Transverse colon (tissue), 4 donors: ENCODE data around the gene ASTL. TPM values are rescaled to one million over a fixed set of nuclear protein-coding genes. Genes with fewer than 3 reads are reported as not detected.

Source experiments
- DNase-seq: peaks from one replicate; pipeline ENCODE4 v3.0.0-alpha.2; 2019
- H3K27ac ChIP-seq, 4 donors: fragments of 200-600 bp; sonication (generic); 2 replicates each; pipeline ENCODE4 v1.5.1; 2016 to 2018; ENCODE audit warnings: inconsistent platforms in 4 of 4
- H3K27me3 ChIP-seq: fragments of 200-600 bp; sonication (generic); 2 replicates; pipeline ENCODE4 v1.5.1; 2017; ENCODE audit warnings: inconsistent platforms
- H3K36me3 ChIP-seq, 4 donors: fragments of 200-600 bp; sonication (generic); 2 replicates each; pipeline ENCODE4 v1.5.1; 2017 to 2019; ENCODE audit warnings: inconsistent platforms in 4 of 4
- H3K4me1 ChIP-seq, 4 donors: fragments of 200-600 bp; sonication (generic); 2 replicates each; pipeline ENCODE4 v1.5.1; 2017 to 2020; ENCODE audit warnings: inconsistent platforms in 4 of 4
- H3K4me3 ChIP-seq, 4 donors: fragments of 200-600 bp; sonication (generic); 1 replicate in 1 of 4; 2 replicates in 3 of 4; pipeline versions ENCODE4 v1.5.1 to v1.6.1; 2017 to 2019; ENCODE audit warnings: inconsistent platforms in 4 of 4
- H3K9me3 ChIP-seq, 2 donors: fragments of 200-600 bp; sonication (generic); 2 replicates each; pipeline ENCODE4 v1.5.1; 2017 to 2019; ENCODE audit warnings: inconsistent platforms in 2 of 2
- EP300 ChIP-seq: sonication (generic); formaldehyde crosslinking; IDR thresholded peaks from one replicate; pipeline ENCODE4 v1.6.1; 2017; ENCODE audit warnings: antibody characterized with exemption, low read depth
- POLR2A ChIP-seq: fragments of 450-650 bp; IDR thresholded peaks from one replicate; pipeline ENCODE4 v1.6.1; 2016; ENCODE audit warnings: antibody characterized with exemption, mild to moderate bottlenecking, moderate library complexity
- POLR2AphosphoS5 ChIP-seq, 3 donors: sonication (generic); formaldehyde crosslinking; IDR thresholded peaks; one replicate each; pipeline ENCODE4 v1.6.1; 2016; ENCODE audit warnings: antibody characterized with exemption in 3 of 3
- WGBS, 2 donors: methylation state at CpG; one replicate each; pipeline ENCODE4 v1.1.5; 2018; ENCODE audit warnings: low coverage in 1 of 2; 5-methylcytosine and 5-hydroxymethylcytosine counted together
- in situ Hi-C, 4 donors: fragments of 200-750 bp; cut with MboI; loops; one replicate each; pipeline versions ENCODE4 v1.15.0 to v1.15.1; 2017; ENCODE audit warnings: low sequenced_read_pairs in 3 of 4, low pct_ligation_motif_present in 1 of 4, low pct_unique_long_range_greater_than_20kb in 1 of 4
- intact Hi-C: fragments of 100-400 bp; cut with DNase I; formaldehyde crosslinking; loops from one replicate; pipeline ENCODE4 v1.15.1; 2023; ENCODE audit warnings: low total_unique reads
- total RNA-seq, 4 donors: library from RNA; depleted of rRNA; stranded (reverse); fragments of >200 nt; gene quantifications; one replicate each; pipeline ENCODE4 v1.1.0, GENCODE V29; 2016
- TF ChIP-seq, protein P1 (sequence below), 5 experiments: fragments of 200-600 bp in 3 of 5; fragments of 450-650 bp in 2 of 5; sonication (generic) in 3 of 5; IDR thresholded peaks; 1 replicate in 2 of 5; 2 replicates in 3 of 5; pipeline ENCODE4 v1.5.1; 2016 to 2017; ENCODE audit warnings: antibody characterized with exemption in 5 of 5, inconsistent platforms in 3 of 5, mild to moderate bottlenecking in 2 of 5, moderate library complexity in 1 of 5

Gene ASTL
- total RNA-seq, 4 donors from 2014 or later, result 0.95 TPM; not detected in 3

DNA sequence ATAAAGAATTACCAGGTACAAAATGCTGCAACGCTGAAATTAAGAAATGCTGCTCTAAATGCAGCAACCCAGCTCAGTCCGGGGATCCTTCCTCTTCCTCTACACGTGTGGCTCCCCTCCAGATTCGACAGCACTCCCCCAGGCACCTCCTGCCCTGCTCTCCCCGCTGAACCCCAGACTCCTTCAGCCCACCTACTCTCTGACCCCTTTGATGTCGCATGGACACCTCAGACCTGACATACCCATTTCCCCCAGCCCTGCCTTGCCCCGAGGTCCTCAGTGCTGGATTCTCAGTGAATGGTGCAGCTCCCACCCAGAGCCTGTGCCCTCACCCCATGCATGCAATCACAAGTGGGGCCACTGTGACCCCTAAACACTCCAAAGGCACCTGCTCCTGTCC is 17.3 kb downstream of the ASTL start:
- H3K4me3 ChIP-seq, result no peak overlapping the region
- no peaks in the 10 kb centered on the region for H3K9me3 ChIP-seq
- in situ Hi-C loops, result loop anchor here in 3 of 4 donors (25.0 kb wide), 1 partner anchor 109 kb away; no protein-coding TSS in a partner anchor
- TF ChIP-seq POLR2AphosphoS5 (IDR thresholded peaks at IDR 0.05) (no peak), EP300 (no peak), POLR2A (no peak)
- TF ChIP-seq, protein P1, sequence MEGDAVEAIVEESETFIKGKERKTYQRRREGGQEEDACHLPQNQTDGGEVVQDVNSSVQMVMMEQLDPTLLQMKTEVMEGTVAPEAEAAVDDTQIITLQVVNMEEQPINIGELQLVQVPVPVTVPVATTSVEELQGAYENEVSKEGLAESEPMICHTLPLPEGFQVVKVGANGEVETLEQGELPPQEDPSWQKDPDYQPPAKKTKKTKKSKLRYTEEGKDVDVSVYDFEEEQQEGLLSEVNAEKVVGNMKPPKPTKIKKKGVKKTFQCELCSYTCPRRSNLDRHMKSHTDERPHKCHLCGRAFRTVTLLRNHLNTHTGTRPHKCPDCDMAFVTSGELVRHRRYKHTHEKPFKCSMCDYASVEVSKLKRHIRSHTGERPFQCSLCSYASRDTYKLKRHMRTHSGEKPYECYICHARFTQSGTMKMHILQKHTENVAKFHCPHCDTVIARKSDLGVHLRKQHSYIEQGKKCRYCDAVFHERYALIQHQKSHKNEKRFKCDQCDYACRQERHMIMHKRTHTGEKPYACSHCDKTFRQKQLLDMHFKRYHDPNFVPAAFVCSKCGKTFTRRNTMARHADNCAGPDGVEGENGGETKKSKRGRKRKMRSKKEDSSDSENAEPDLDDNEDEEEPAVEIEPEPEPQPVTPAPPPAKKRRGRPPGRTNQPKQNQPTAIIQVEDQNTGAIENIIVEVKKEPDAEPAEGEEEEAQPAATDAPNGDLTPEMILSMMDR (IDR thresholded peaks at IDR 0.05), result no peak
- no peaks in the 10 kb centered on the region for H3K36me3 ChIP-seq
- DNase-seq, result no peak
- peaks cover 37% of the 10 kb centered on the region for H3K27me3 ChIP-seq
- intact Hi-C loops, result no loop called here
- no peak overlapping the region for H3K27ac ChIP-seq
- peaks cover 0 to 16% (median 11%) of the 10 kb centered on the region in 4 donors for H3K4me1 ChIP-seq
- WGBS, 2 donors, result 51 to 62% methylated on average over 7 of the region's 7 CpGs

DNA sequence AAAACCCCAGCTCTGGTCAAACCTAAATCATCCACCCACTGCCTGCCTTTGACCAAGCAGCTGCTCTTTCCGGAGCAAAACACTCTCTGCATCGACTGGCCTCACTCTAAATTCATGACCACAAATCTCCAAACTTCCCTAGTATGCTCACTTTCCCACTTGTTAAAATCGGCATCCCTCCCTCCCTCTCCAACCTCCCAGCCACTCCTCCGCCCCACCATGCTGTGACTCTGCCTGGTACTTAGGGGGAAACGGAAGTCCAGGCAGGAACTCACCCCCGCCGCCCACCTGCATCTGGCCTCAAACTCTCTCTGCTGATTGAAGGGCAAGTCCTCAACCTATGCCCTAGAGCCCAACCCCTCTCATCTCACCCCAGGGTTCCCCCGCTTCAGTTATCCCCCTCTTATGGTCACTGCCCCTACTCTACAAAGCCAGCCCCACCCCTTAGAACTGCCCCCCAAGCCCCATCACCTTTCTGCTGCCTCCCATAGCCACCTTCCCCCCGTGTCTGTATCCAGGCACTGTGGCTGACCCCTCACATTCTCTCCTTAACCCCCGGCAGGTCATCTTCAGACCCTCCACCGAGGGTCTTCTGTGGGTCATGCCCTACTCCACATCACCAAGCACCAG is 18.1 kb downstream of the ASTL start:
- Histone ChIP-seq H3K4me3 (no peak overlapping the region), H3K36me3 (no peaks in the 10 kb centered on the region), H3K27ac (no peak overlapping the region), H3K9me3 (no peaks in the 10 kb centered on the region), H3K27me3 (peaks cover 44% of the 10 kb centered on the region), H3K4me1 (peaks cover 0 to 16% (median 12%) of the 10 kb centered on the region in 4 donors)
- no peak for TF ChIP-seq EP300
- intact Hi-C loops (no loop called here), in situ Hi-C loops (loop anchor here in 3 of 4 donors (25.0 kb wide), 1 partner anchor 108 kb away; no protein-coding TSS in a partner anchor)
- no peak for DNase-seq
- WGBS, 2 donors, result 36 to 41% methylated on average over 7 to 11 of the region's 11 CpGs

DNA sequence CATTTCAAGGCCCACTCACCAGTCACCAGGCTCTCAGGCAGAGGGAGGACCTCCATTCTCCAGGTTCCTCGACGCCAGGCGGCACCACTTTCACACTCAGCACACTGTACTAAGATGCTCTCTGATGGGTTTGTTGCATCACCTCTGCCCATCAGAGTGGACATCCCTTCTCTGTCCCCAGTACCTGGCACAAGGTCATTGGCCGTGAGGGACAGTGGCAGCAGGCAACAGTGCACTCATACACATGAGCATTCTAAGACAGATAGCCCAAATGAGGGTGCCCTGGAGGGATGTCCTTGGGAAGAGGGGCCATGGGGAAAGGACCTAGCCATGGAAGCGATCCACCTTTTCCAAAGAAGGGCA is 18.9 kb downstream of the ASTL start:
- H3K4me1 ChIP-seq, result peaks cover 0 to 16% (median 12%) of the 10 kb centered on the region in 4 donors
- in situ Hi-C loops, result loop anchor here in 3 of 4 donors (25.0 kb wide), 1 partner anchor 107 kb away; no protein-coding TSS in a partner anchor
- intact Hi-C loops, result no loop called here
- peaks cover 44% of the 10 kb centered on the region for H3K27me3 ChIP-seq
- no peak for TF ChIP-seq POLR2A
- no peak for TF ChIP-seq POLR2AphosphoS5 (IDR thresholded peaks at IDR 0.05)
- TF ChIP-seq EP300, result no peak
- TF ChIP-seq, protein P1 (IDR thresholded peaks at IDR 0.05), result no peak
- H3K4me3 ChIP-seq, result no peak overlapping the region
- no peak overlapping the region for H3K27ac ChIP-seq
- 98% methylated on average over 5 of the region's 5 CpGs; no CpG with 5 or more reads in 1 of the 2 donors for WGBS, 2 donors
- no peaks in the 10 kb centered on the region for H3K36me3 ChIP-seq
- no peak for DNase-seq
- H3K9me3 ChIP-seq, result no peaks in the 10 kb centered on the region

DNA sequence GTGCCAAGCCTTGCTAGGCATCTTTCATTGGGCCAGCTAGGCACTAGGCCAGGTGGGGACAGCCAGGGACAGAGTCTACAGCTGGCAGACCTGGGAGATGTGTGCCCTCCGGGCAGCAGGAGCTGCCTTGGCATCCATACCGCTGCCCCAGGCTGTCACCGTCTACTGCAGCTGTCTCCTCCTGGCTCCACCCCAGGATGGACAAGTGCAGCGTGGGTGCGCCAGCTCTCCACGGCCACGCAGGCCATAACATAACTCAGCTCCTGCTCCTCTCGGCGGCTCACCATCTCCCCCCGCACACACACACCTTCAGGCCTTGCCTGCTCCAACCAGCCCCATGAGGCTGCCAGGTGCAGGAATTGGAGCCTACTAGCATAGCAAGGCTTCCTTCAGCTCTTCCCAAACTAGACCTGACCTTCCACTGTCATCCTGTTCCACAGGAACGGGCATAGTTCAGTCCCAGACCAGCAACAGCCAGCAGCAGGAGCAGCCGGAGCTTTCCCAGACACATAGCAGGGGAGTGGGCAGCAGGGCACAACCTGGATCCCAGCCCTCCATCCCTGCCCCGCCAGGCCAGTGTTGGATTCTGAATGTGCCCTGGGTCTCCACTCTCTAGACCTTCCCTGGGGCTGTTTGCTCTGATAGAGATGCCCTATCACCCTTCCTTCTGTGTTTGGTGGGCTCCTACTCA is 19.5 kb downstream of the ASTL start:
- peaks cover 44% of the 10 kb centered on the region for H3K27me3 ChIP-seq
- no peaks in the 10 kb centered on the region for H3K36me3 ChIP-seq
- in situ Hi-C loops (loop anchor here in 3 of 4 donors (25.0 kb wide), 1 partner anchor 107 kb away; no protein-coding TSS in a partner anchor), intact Hi-C loops (no loop called here)
- 87 to 100% methylated on average over 1 to 13 of the region's 13 CpGs for WGBS, 2 donors
- no peak for TF ChIP-seq POLR2A
- TF ChIP-seq, protein P1 (IDR thresholded peaks at IDR 0.05), result no peak
- no peak for TF ChIP-seq EP300
- no peak for TF ChIP-seq POLR2AphosphoS5 (IDR thresholded peaks at IDR 0.05)
- H3K9me3 ChIP-seq, result no peaks in the 10 kb centered on the region
- H3K4me1 ChIP-seq, result peaks cover 0 to 16% (median 12%) of the 10 kb centered on the region in 4 donors
- H3K27ac ChIP-seq, result no peak overlapping the region
- H3K4me3 ChIP-seq, result no peak overlapping the region
- no peak for DNase-seq
